GM10266 (cell line): ENCODE data around the gene SLC35F3.
A peak's percentile ranks its signal among the peaks of the same experiment; 100 is the strongest.
"Not testable (repeated sequence)": the region's sequence is repeated elsewhere in the genome, so short reads cannot be mapped to it uniquely, and the experiment has no call there.

Experiments
- DNase-seq: peaks from one replicate; pipeline ENCODE4 v3.0.0; 2012; ENCODE audit errors: extremely low spot score
- CTCF ChIP-seq: IDR thresholded peaks from 2 replicates; pipeline ENCODE4 v1.5.1; 2012; ENCODE audit warnings: mild to moderate bottlenecking, low read depth; ENCODE audit not compliant: control insufficient read depth, insufficient read depth; ENCODE audit errors: missing control alignments

SLC35F3 gene

DNA sequence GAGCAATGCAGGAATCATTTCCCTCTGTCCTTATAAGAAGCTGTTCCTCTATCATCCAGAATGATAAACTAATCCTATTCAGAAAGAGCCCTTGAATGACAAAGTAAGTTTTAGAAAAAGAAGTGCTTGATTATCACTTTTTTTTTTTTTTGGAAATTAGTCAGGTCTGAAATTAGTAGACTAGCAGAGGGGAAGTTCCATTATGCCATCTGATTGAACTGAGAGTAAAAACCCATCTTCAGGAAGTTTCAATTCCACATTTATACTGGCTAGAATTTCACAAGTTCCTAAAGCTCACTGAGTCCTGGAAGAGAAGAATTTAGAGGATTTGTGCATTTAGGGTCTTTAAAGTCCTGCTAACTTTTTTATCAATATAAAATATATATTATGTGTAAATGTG, 340.0 kb downstream of the SLC35F3 start:
- TF ChIP-seq CTCF, result no peak
- peak; percentile 53 for DNase-seq

DNA sequence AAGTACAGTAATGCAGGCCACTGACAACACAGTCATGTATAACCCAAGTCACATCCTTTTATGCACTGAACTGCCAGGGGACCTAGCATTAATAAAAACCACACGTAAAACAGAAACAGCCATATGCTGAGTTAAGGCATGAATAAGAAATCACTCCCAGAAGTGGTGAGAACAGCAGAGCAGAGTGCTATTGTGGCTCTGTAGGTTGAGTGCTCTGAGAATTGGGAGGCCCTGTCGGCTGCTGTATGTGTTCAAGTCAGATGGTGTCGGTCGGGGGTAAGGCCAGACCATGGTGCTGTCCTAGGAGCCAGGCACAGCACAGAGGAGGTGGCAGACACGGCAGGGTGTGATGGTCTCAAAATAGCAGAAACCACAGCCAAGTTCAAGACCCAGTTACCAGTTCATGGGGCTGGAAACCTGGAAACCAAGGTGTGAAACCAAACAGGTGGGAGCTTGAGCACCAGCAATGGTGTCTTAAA, 342.2 kb downstream of the SLC35F3 start:
- TF ChIP-seq CTCF, result no peak
- peak; percentile 56 for DNase-seq

GRCh38 chr1:234247746-234248145, 343.3 kb downstream of the SLC35F3 start:
- DNase-seq, result not testable (repeated sequence)

DNA sequence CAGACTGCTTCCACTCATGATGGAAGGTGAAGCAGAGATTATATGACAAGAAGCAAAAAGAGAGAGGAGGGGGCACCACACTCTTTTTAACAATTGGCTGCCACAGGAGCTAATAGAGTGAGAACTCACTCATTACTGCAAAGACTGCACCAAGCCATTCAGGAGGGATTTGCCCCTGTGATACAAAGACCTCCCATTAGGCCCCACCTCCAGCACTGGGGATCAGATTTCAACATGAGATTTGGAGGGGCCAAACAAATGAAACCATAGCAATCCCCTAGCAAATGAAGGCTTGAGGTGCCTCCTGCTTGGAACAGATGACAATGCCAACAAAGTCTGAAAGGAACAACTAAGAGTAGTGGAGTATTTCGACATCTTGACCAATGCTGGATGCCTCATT, 346.3 kb downstream of the SLC35F3 start:
- no peak for TF ChIP-seq CTCF
- DNase-seq, result no peak

DNA sequence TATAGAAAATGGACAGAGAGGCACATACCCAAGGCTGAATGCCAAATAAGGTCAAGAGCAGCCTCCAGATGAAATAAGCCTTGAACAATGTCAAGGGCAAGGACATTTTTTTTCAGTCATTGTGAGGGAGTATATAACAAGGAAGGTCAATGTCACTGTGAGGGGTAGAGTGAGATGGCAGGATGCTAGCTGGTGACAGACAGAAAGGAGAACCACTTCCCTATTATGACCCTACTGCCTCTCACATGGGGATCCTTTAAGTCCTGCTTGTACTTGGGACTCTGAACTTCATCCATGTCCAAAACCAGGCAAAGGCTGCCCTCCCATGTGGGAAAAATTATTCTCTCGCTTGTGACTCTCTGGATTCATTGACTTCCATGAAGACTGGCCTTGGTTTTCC, 349.3 kb downstream of the SLC35F3 start:
- no peak for TF ChIP-seq CTCF

GRCh38 chr1:234256359-234256758, 351.9 kb downstream of the SLC35F3 start:
- no peak for DNase-seq

More for the DNA sequence above, 349.3 kb downstream of the SLC35F3 start:
- DNase-seq, result no peak

DNA sequence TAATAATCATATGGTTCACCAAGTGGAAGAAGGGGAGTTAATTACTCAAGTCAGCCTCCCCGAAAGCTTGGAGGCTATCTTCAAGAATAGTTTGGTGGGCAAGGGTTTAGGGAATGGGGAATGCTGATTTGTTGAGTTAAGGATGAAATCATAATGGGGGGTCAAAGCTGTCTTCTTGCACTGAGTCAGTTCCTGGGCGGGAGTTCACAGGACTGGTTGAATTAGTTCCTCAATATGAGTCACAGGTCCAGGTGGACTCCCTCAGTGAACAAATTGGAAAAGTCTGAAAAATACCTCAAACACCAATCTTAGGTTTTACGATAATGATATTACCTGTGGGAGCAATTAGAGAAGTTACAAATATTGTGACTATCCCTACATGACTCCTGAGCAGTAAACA, 353.6 kb downstream of the SLC35F3 start:
- TF ChIP-seq CTCF, result no peak
- DNase-seq, result no peak

More at GRCh38 chr1:234256359-234256758, 351.9 kb downstream of the SLC35F3 start:
- no peak for TF ChIP-seq CTCF

DNA sequence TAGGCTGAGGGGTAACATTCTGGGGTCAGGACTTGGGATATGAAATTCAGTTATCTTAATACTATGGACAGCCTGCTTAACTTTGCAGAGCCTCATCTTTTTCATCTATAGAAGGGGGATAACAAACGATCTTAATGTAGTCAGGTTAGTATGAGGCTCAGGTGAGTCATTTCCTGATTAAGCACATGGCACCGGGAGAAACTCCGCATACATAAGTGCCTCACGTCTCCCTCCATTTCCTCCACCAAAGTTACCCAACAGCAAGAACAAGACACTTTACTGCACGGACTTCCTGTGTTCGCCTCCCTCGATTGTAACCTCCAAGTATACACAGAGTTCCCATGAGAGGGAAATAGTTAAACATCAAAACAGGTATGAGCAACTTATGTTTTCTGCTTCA, 356.1 kb downstream of the SLC35F3 start:
- DNase-seq, result no peak
- no peak for TF ChIP-seq CTCF
